Vagina (tissue), 2 donors: Measurements from ENCODE around the gene LRRC4B. TPM values are rescaled to one million over a fixed set of nuclear protein-coding genes. Genes with fewer than 3 reads are reported as not detected.

Source experiments
- DNase-seq, 2 donors: peaks; one replicate each; pipeline ENCODE4 v3.0.0-alpha.2; 2017; ENCODE audit errors: extremely low spot score in 2 of 2
- H3K27ac ChIP-seq: fragments of 200-600 bp; sonication (generic); one replicate; pipeline ENCODE4 v1.5.1; 2019
- H3K27me3 ChIP-seq: fragments of 200-600 bp; sonication (generic); one replicate; pipeline ENCODE4 v1.5.1; 2019
- H3K36me3 ChIP-seq, 2 donors: fragments of 200-600 bp; sonication (generic); one replicate each; pipeline ENCODE4 v1.5.1; 2017 to 2019
- H3K4me1 ChIP-seq: fragments of 200-600 bp; sonication (generic); one replicate; pipeline ENCODE4 v1.5.1; 2019
- H3K4me3 ChIP-seq, 2 donors: fragments of 200-600 bp; sonication (generic); 1 replicate in 1 of 2; 2 replicates in 1 of 2; pipeline ENCODE4 v1.5.1; 2016 to 2019
- H3K9me3 ChIP-seq: fragments of 200-600 bp; sonication (generic); one replicate; pipeline ENCODE4 v1.5.1; 2019
- POLR2A ChIP-seq, 2 donors: fragments of 450-650 bp; IDR thresholded peaks; one replicate each; pipeline ENCODE4 v1.6.1; 2017; ENCODE audit warnings: antibody characterized with exemption in 2 of 2, mild to moderate bottlenecking in 2 of 2, moderate library complexity in 2 of 2
- POLR2AphosphoS5 ChIP-seq, 2 donors: sonication (generic); formaldehyde crosslinking; IDR thresholded peaks; one replicate each; pipeline ENCODE4 v1.9.0; 2017; ENCODE audit warnings: antibody characterized with exemption in 2 of 2, mild to moderate bottlenecking in 2 of 2, low read depth in 1 of 2; ENCODE audit not compliant: insufficient read depth in 1 of 2
- intact Hi-C: fragments of 100-400 bp; cut with DNase I; formaldehyde crosslinking; loops from one replicate; pipeline ENCODE4 v1.15.1; 2023
- total RNA-seq: library from RNA; depleted of rRNA; stranded (reverse); fragments of >200 nt; gene quantifications from one replicate; pipeline ENCODE4 v1.2.3, GENCODE V29; 2016
- TF ChIP-seq, protein P1 (sequence below), 3 experiments: fragments of 450-650 bp in 2 of 3; fragments of 200-600 bp in 1 of 3; sonication (generic) in 1 of 3; IDR thresholded peaks; one replicate each; pipeline ENCODE4 v1.5.1; 2017 to 2019; ENCODE audit warnings: antibody characterized with exemption in 3 of 3, mild to moderate bottlenecking in 2 of 3, moderate library complexity in 2 of 3

The LRRC4B gene
- total RNA-seq, 1 donor from 2014 or later = 17.9 TPM

DNA sequence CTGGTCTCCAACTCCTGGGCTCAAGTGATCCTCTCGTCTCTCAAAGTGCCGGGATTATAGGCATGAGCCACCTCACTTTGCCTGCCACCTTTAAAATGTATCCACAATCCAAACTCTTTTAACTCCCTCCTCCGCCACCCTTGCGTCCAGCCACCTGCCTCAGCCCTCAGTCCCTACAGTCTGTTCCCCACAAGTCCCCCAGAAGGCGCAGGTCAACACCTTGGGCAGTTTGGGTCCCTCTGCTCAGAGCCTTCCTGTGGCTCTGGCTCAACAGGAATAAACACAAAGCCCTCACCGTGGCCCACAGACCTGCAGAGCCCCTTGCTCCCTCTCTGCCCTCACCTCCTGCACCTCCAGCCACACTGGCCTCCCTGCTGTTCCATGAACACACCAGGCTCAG is 99.4 kb downstream of the LRRC4B start:
- TF ChIP-seq POLR2A (IDR thresholded peaks at IDR 0.05) = no peak
- TF ChIP-seq, protein P1, sequence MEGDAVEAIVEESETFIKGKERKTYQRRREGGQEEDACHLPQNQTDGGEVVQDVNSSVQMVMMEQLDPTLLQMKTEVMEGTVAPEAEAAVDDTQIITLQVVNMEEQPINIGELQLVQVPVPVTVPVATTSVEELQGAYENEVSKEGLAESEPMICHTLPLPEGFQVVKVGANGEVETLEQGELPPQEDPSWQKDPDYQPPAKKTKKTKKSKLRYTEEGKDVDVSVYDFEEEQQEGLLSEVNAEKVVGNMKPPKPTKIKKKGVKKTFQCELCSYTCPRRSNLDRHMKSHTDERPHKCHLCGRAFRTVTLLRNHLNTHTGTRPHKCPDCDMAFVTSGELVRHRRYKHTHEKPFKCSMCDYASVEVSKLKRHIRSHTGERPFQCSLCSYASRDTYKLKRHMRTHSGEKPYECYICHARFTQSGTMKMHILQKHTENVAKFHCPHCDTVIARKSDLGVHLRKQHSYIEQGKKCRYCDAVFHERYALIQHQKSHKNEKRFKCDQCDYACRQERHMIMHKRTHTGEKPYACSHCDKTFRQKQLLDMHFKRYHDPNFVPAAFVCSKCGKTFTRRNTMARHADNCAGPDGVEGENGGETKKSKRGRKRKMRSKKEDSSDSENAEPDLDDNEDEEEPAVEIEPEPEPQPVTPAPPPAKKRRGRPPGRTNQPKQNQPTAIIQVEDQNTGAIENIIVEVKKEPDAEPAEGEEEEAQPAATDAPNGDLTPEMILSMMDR (IDR thresholded peaks at IDR 0.05) = no peak
- no peak for TF ChIP-seq POLR2AphosphoS5 (IDR thresholded peaks at IDR 0.05; ENCODE audit: insufficient read depth in 1 of 2, low read depth in 1 of 2)
- Histone ChIP-seq H3K4me3 (no peak overlapping the region), H3K9me3 (no peaks in the 10 kb centered on the region), H3K36me3 (no peaks in the 10 kb centered on the region), H3K27ac (no peak overlapping the region), H3K4me1 (no peaks in the 10 kb centered on the region), H3K27me3 (no peaks in the 10 kb centered on the region)
- no peak for DNase-seq
- intact Hi-C loops = no loop called here

DNA sequence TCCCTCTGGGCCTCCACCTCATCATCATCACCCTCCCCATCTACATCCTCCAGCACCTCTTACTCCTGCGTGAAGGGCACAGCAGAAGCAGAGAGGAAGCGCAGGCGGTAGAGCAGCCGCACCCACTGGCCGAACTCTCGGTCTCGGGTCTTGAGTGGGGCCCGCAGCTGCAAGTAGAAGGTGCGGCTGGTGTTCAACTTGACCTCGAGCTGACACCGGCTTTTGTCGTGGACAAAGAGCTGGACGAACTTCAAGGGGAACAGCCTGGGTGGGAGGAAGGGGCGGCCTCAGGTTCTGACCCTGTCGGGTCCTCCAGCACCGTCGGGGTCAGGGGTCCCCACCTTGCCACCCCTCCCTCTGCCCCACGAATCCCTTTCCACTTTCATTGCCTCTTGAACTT is 100.7 kb downstream of the LRRC4B start:
- H3K27me3 ChIP-seq = no peaks in the 10 kb centered on the region

More for the DNA sequence above, 100.7 kb downstream of the LRRC4B start:
- no peak overlapping the region for H3K4me3 ChIP-seq
- no peak for DNase-seq
- H3K36me3 ChIP-seq = no peaks in the 10 kb centered on the region
- no peaks in the 10 kb centered on the region for H3K9me3 ChIP-seq
- H3K27ac ChIP-seq = no peak overlapping the region
- TF ChIP-seq, protein P1 (IDR thresholded peaks at IDR 0.05) = no peak
- TF ChIP-seq POLR2AphosphoS5 (IDR thresholded peaks at IDR 0.05; ENCODE audit: insufficient read depth in 1 of 2, low read depth in 1 of 2) = no peak
- no peak for TF ChIP-seq POLR2A (IDR thresholded peaks at IDR 0.05)
- H3K4me1 ChIP-seq = no peaks in the 10 kb centered on the region
- intact Hi-C loops = no loop called here

Other genes starting within 250 kb of the LRRC4B start
- 0.98 TPM for gene KCNC3, start 239.1 kb downstream of the LRRC4B start, total RNA-seq
- gene NAPSA, start 202.8 kb downstream of the LRRC4B start, total RNA-seq = 0.74 TPM
- gene NR1H2, start 192.0 kb downstream of the LRRC4B start, total RNA-seq = 84.7 TPM
- 16.7 TPM for gene POLD1, start 184.1 kb downstream of the LRRC4B start, total RNA-seq
- gene SPIB, start 149.5 kb downstream of the LRRC4B start, total RNA-seq = not detected
- gene MYBPC2, start 135.5 kb downstream of the LRRC4B start, total RNA-seq = not detected
- 33.1 TPM for gene EMC10, start 91.9 kb downstream of the LRRC4B start, total RNA-seq
- not detected for gene GARIN5A, start 91.6 kb downstream of the LRRC4B start, total RNA-seq
- 60.9 TPM for gene JOSD2, start 57.2 kb downstream of the LRRC4B start, total RNA-seq
- gene ASPDH, start 54.5 kb downstream of the LRRC4B start, total RNA-seq = not detected
- 2.5 TPM for gene SYT3, start 71.4 kb upstream of the LRRC4B start, total RNA-seq
- gene C19orf81, start 81.0 kb upstream of the LRRC4B start, total RNA-seq = not detected
- 0.98 TPM for gene SHANK1, start 151.4 kb upstream of the LRRC4B start, total RNA-seq
- 25.0 TPM for gene CLEC11A, start 154.9 kb upstream of the LRRC4B start, total RNA-seq
- not detected for gene GPR32, start 202.0 kb upstream of the LRRC4B start, total RNA-seq
- not detected for gene ACP4, start 222.0 kb upstream of the LRRC4B start, total RNA-seq